Astrocyte (in vitro differentiated cells and primary cell): ENCODE measurements around the gene CELF4. TPM values are rescaled to one million over a fixed set of nuclear protein-coding genes. Genes with fewer than 3 reads are reported as not detected.

ENCODE experiments used
- DNase-seq: peaks from one replicate; pipeline ENCODE4 v3.0.0-alpha.2; 2010; ENCODE audit warnings: low read depth
- FAIRE-seq: peaks from 2 replicates; lab custom pipeline; 2011; peaks lifted over from hg19 to GRCh38; lab: Jason Lieb, UNC
- H2AFZ ChIP-seq: 2 replicates; pipeline ENCODE4 v1.6.0; 2012; ENCODE audit warnings: low read depth, low read length, inconsistent platforms
- H3K27ac ChIP-seq: 2 replicates; pipeline ENCODE4 v1.5.1; 2011; ENCODE audit warnings: low read depth, low read length, inconsistent platforms
- H3K27me3 ChIP-seq: 2 replicates; pipeline ENCODE4 v1.6.0; 2011; ENCODE audit warnings: low read length, inconsistent platforms; ENCODE audit not compliant: insufficient read depth
- H3K36me3 ChIP-seq: 2 replicates; pipeline ENCODE4 v1.5.1; 2011; ENCODE audit warnings: low read length, inconsistent platforms; ENCODE audit not compliant: insufficient read depth
- H3K4me1 ChIP-seq: 2 replicates; pipeline ENCODE4 v1.5.1; 2011; ENCODE audit warnings: low read length, inconsistent platforms; ENCODE audit not compliant: insufficient read depth
- H3K4me2 ChIP-seq: 2 replicates; pipeline ENCODE4 v1.6.0; 2012; ENCODE audit warnings: low read length, inconsistent platforms
- H3K4me3 ChIP-seq: 2 replicates; pipeline ENCODE4 v1.5.1; 2011; ENCODE audit warnings: low read depth, mild to moderate bottlenecking, low read length, inconsistent platforms; ENCODE audit not compliant: insufficient read depth
- H3K79me2 ChIP-seq: 2 replicates; pipeline ENCODE4 v1.6.0; 2012; ENCODE audit warnings: mild to moderate bottlenecking, low read length, inconsistent platforms; ENCODE audit not compliant: insufficient read depth
- H3K9ac ChIP-seq: 2 replicates; pipeline ENCODE4 v1.6.0; 2012; ENCODE audit warnings: mild to moderate bottlenecking, low read length, inconsistent platforms
- H3K9me3 ChIP-seq: 2 replicates; pipeline ENCODE4 v1.5.1; 2012; ENCODE audit warnings: low read depth, mild to moderate bottlenecking, low read length, inconsistent platforms; ENCODE audit not compliant: insufficient read depth
- H4K20me1 ChIP-seq: 2 replicates; pipeline ENCODE4 v1.6.0; 2012; ENCODE audit warnings: low read length, inconsistent platforms; ENCODE audit not compliant: insufficient read depth
- H3K27ac Mint-ChIP-seq: one replicate; pipeline ENCODE4 v1.8.0; 2021; ENCODE audit warnings: mild to moderate bottlenecking, mixed read lengths; ENCODE audit not compliant: unreplicated experiment
- H3K27me3 Mint-ChIP-seq: one replicate; pipeline ENCODE4 v1.8.0; 2021; ENCODE audit warnings: low read depth, mixed read lengths; ENCODE audit not compliant: unreplicated experiment
- H3K36me3 Mint-ChIP-seq: one replicate; pipeline ENCODE4 v1.8.0; 2021; ENCODE audit warnings: low read depth, mixed read lengths; ENCODE audit not compliant: unreplicated experiment
- H3K4me1 Mint-ChIP-seq: one replicate; pipeline ENCODE4 v1.8.0; 2021; ENCODE audit warnings: low read depth, mixed read lengths; ENCODE audit not compliant: unreplicated experiment
- H3K4me3 Mint-ChIP-seq: one replicate; pipeline ENCODE4 v1.8.0; 2021; ENCODE audit warnings: mild to moderate bottlenecking, moderate library complexity, mixed read lengths; ENCODE audit not compliant: unreplicated experiment
- H3K9me3 Mint-ChIP-seq: one replicate; pipeline ENCODE4 v1.8.0; 2021; ENCODE audit warnings: mild to moderate bottlenecking, mixed read lengths; ENCODE audit not compliant: unreplicated experiment
- CTCF ChIP-seq: IDR thresholded peaks from 2 replicates; pipeline ENCODE4 v1.5.1; 2011; ENCODE audit warnings: low read depth, mild to moderate bottlenecking, inconsistent platforms, low read length, moderate library complexity; ENCODE audit not compliant: insufficient read depth
- EZH2 ChIP-seq: IDR thresholded peaks from 2 replicates; pipeline ENCODE4 v1.6.1; 2012; ENCODE audit warnings: mild to moderate bottlenecking, low read length, inconsistent platforms; ENCODE audit not compliant: insufficient read depth
- total RNA-seq: library from RNA; stranded (reverse); gene quantifications from 2 replicates; pipeline ENCODE4 v1.2.1, GENCODE V29; 2021

CELF4 gene
- total RNA-seq, 1 donor from 2014 or later = 0.16 TPM

- Mint-ChIP-seq H3K4me3 (no peak overlapping the region), H3K36me3 (no peaks in the 10 kb centered on the region), H3K9me3 (no peaks in the 10 kb centered on the region), H3K27me3 (peaks cover 14% of the 10 kb centered on the region), H3K4me1 (no peaks in the 10 kb centered on the region), H3K27ac (no peak overlapping the region)
- Histone ChIP-seq H3K79me2 (no peaks in the 10 kb centered on the region), H3K4me1 (no peaks in the 10 kb centered on the region), H3K9ac (no peak overlapping the region), H3K4me2 (no peak overlapping the region), H3K4me3 (no peak overlapping the region), H3K27me3 (no peaks in the 10 kb centered on the region), H2AFZ (no peak overlapping the region), H3K27ac (no peak overlapping the region), H4K20me1 (no peaks in the 10 kb centered on the region), H3K36me3 (no peaks in the 10 kb centered on the region), H3K9me3 (peaks cover 8% of the 10 kb centered on the region)
- no peak for DNase-seq
- no peak for FAIRE-seq
- no peak for TF ChIP-seq EZH2
- no peak for TF ChIP-seq CTCF
Measured at GRCh38 chr18:37607281-37607680, 41.7 kb upstream of the CELF4 start.

- FAIRE-seq = no peak
- no peaks in the 10 kb centered on the region for H3K9me3 Mint-ChIP-seq
Measured at GRCh38 chr18:37604032-37604431, 38.4 kb upstream of the CELF4 start.

More at GRCh38 chr18:37604032-37604431, 38.4 kb upstream of the CELF4 start:
- no peak overlapping the region for H2AFZ ChIP-seq
- H3K27me3 ChIP-seq = no peaks in the 10 kb centered on the region
- Mint-ChIP-seq H3K36me3 (no peaks in the 10 kb centered on the region), H3K27me3 (peaks cover 3% of the 10 kb centered on the region), H3K4me3 (no peak overlapping the region), H3K27ac (no peak overlapping the region), H3K4me1 (no peaks in the 10 kb centered on the region)
- H4K20me1 ChIP-seq = no peaks in the 10 kb centered on the region
- H3K27ac ChIP-seq = no peak overlapping the region
- no peaks in the 10 kb centered on the region for H3K4me1 ChIP-seq
- H3K9me3 ChIP-seq = peaks cover 5% of the 10 kb centered on the region
- H3K4me2 ChIP-seq = no peak overlapping the region
- no peaks in the 10 kb centered on the region for H3K36me3 ChIP-seq
- no peaks in the 10 kb centered on the region for H3K79me2 ChIP-seq
- H3K9ac ChIP-seq = no peak overlapping the region
- DNase-seq = no peak
- TF ChIP-seq CTCF = no peak
- TF ChIP-seq EZH2 = no peak
- no peak overlapping the region for H3K4me3 ChIP-seq
